ENCODE results near the gene HERC2. TPM values are rescaled to one million over a fixed set of nuclear protein-coding genes. Genes with fewer than 3 reads are reported as not detected.

HERC2 gene
- total and polyA plus RNA-seq, 2 of the 8 experiments (the other 6 are each of a cell fraction or from before 2014, with no cell fraction given): 83.0 to 88.7 TPM

- no peak overlapping the region for H3K56ac ChIP-seq (replicated peaks; ENCODE audit: insufficient read length, low read depth, low read length)
- no peak overlapping the region for H4K91ac ChIP-seq (replicated peaks; ENCODE audit: insufficient read length, low read length)
- H3K4me1 ChIP-seq (replicated peaks in 1 of 4; ENCODE audit: control insufficient read depth in 3 of 4, insufficient read depth in 4 of 4, low read length in 3 of 4): no peaks in the 10 kb centered on the region; a peak in 1 of 7 replicates
- no peak overlapping the region for H2BK15ac ChIP-seq (ENCODE audit: low read length)
- POLR2A ChIA-PET (ENCODE audit: partially characterized antibody): interaction anchor here (1.1 kb wide), 1 partner anchor 17 kb away, joined by 6 read pairs; no protein-coding TSS in a partner anchor
- H3K4ac ChIP-seq (replicated peaks; ENCODE audit: insufficient read length, low read depth, low read length): no peak overlapping the region
- H2BK120ac ChIP-seq (replicated peaks; ENCODE audit: low read depth, low read length): no peak overlapping the region
- no peaks in the 10 kb centered on the region for H3K79me1 ChIP-seq (ENCODE audit: low read depth, low read length)
- no peak for DNase-seq (ENCODE audit: low read depth in 1 of 2, low spot score in 2 of 2)
- no peak overlapping the region for H3K4me2 ChIP-seq (ENCODE audit: insufficient read depth in 1 of 2, low read depth in 2 of 2, low read length in 2 of 2)
- H3K79me2 ChIP-seq (ENCODE audit: control insufficient read depth in 1 of 2, insufficient read depth in 2 of 2, low read length in 2 of 2): no peaks in the 10 kb centered on the region
- no peak overlapping the region for H2BK12ac ChIP-seq (ENCODE audit: low read depth, low read length)
- no peaks in the 10 kb centered on the region for H4K20me1 ChIP-seq (replicated peaks in 1 of 2; ENCODE audit: control insufficient read depth in 1 of 2, insufficient read depth in 2 of 2, low read length in 2 of 2)
- H3K14ac ChIP-seq (ENCODE audit: insufficient read length): no peak overlapping the region
- no peak overlapping the region for H3K27ac ChIP-seq (ENCODE audit: low read depth, low read length)
- no peak overlapping the region for H2BK20ac ChIP-seq (ENCODE audit: low read length)
- no peak overlapping the region for H3K9ac ChIP-seq (replicated peaks in 1 of 4; ENCODE audit: extremely low read depth in 1 of 4, low read depth in 3 of 4, low read length in 3 of 4)
- H4K8ac ChIP-seq (ENCODE audit: extremely low read depth, insufficient read depth, low read length): no peak overlapping the region
- no peak overlapping the region for H2AK5ac ChIP-seq (ENCODE audit: low read depth, low read length)
- H3K9me3 ChIP-seq (ENCODE audit: insufficient read depth in 2 of 2, low read depth in 1 of 2, low read length in 1 of 2): no peaks in the 10 kb centered on the region; a peak in 1 of 4 replicates
- no peaks in the 10 kb centered on the region for H3K27me3 ChIP-seq (replicated peaks in 1 of 4; ENCODE audit: control insufficient read depth in 3 of 4, extremely low read depth in 1 of 4, insufficient read depth in 3 of 4, low read length in 3 of 4)
- H3K36me3 ChIP-seq (ENCODE audit: control insufficient read depth in 2 of 4, insufficient read depth in 4 of 4, low read length in 3 of 4): no peaks in the 10 kb centered on the region
- no peak overlapping the region; the same call in 1 of the 2 replicates for H2AFZ ChIP-seq (ENCODE audit: low read length)
- H2BK5ac ChIP-seq (ENCODE audit: low read depth, low read length): no peak overlapping the region
- no peak overlapping the region for H3K4me3 ChIP-seq (ENCODE audit: extremely low read depth in 1 of 4, insufficient read depth in 2 of 4, low read depth in 3 of 4, low read length in 4 of 4)
- no peaks in the 10 kb centered on the region for H3K23me2 ChIP-seq (ENCODE audit: low read depth, low read length)
- no peak for TF ChIP-seq KDM5A (IDR thresholded peaks at IDR 0.05; ENCODE audit: low read length)
- TF ChIP-seq BCL11A (IDR thresholded peaks at IDR 0.05; ENCODE audit: low read depth in 2 of 2, low read length in 2 of 2): no peak
- TF ChIP-seq SIRT6 (IDR thresholded peaks at IDR 0.05; ENCODE audit: low read length): no peak
- TF ChIP-seq TCF12 (IDR thresholded peaks at IDR 0.05; ENCODE audit: low read depth, low read length): no peak
- TF ChIP-seq CEBPB (IDR thresholded peaks at IDR 0.05; ENCODE audit: low read depth, low read length): no peak
- no peak for TF ChIP-seq POLR2AphosphoS5 (IDR thresholded peaks at IDR 0.05; ENCODE audit: low read depth, low read length)
- TF ChIP-seq ATF2 (IDR thresholded peaks at IDR 0.05; ENCODE audit: low read length): no peak
- TF ChIP-seq ATF3 (IDR thresholded peaks at IDR 0.05; ENCODE audit: insufficient read depth, low read depth, low read length): no peak
- TF ChIP-seq SAP30 (IDR thresholded peaks at IDR 0.05; ENCODE audit: insufficient read depth, insufficient replicate concordance, low read length): no peak
- no peak for FAIRE-seq
- CTCF ChIA-PET (ENCODE audit: partially characterized antibody): interaction anchor here (0.6 to 2.0 kb wide), 4 partner anchors 19 to 372 kb away, joined by 3 to 7 read pairs (median 3); partner anchors contain the start of gene OCA2
- 85% methylated on average over 9 of the region's 9 CpGs; no CpG with 5 or more reads in 1 of the 2 experiments for WGBS, 2 experiments (ENCODE audit: extremely low coverage in 1 of 2, insufficient coverage in 1 of 2, insufficient read length in 1 of 2, insufficient replicate concordance in 2 of 2, low coverage in 1 of 2, low lambda C conversion rate in 2 of 2, missing lambda C conversion rate in 1 of 2)
- H4K5ac ChIP-seq (ENCODE audit: insufficient read length, low read depth, low read length): no peak overlapping the region
- no peak overlapping the region for H3K23ac ChIP-seq (ENCODE audit: insufficient read length)
- no peak overlapping the region for H3K18ac ChIP-seq (ENCODE audit: extremely low read depth, low read length)
These were observed 242.5 kb downstream of the HERC2 start for GRCh38 chr15:28079313-28079969.
